Measurements from ENCODE around the gene RANBP9.

DNA sequence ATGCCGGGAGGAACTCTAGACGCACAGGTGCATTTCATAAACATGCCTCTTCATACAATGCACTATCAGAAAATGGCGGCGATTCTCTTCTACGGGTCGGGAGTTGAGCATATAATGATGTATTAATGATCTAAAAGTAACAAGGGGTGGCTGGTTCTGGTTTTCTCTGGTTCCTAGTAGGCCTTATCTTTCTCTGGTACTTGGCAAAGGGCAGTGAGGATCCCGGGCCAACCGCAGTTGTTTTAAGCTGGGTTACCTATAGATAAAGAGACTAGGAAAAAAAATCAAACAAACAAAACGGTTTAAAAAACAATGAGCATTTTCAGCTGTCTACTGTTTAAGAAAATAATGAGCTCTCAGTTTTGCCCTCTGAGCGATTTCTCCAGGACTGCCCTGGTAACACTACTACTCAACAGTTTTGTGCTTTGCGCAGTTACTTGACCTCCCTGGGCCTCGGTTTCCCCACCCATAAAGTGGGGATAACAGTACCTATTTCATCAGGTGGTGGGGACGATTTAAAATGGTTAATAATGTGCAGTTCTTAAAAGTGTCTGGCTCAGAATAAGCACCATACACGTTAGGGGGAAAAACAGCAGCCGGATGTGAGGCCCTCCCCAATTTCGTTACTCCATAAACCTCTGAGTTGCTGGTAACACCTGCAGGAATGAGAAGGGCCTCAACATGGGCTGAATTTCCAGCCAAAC is 138.5 kb downstream of the RANBP9 start:
- TF ChIP-seq CTCF (IDR thresholded peaks at IDR 0.05; ENCODE audit: extremely low read depth in 1 of 2, insufficient read depth in 1 of 2, low read depth in 1 of 2, low read length in 2 of 2) (no peak), POLR2A (IDR thresholded peaks at IDR 0.05; ENCODE audit: low read depth, low read length) (no peak), EZH2 (IDR thresholded peaks at IDR 0.05; ENCODE audit: borderline replicate concordance, low read depth, low read length, severe bottlenecking) (no peak), POLR2AphosphoS5 (IDR thresholded peaks at IDR 0.05; ENCODE audit: insufficient read depth, low read depth, low read length) (no peak), MYC (IDR thresholded peaks at IDR 0.05; ENCODE audit: low read depth, low read length) (no peak), JUN (IDR thresholded peaks at IDR 0.05; ENCODE audit: borderline replicate concordance, insufficient read depth, insufficient read length, low read depth) (no peak), GATA2 (IDR thresholded peaks at IDR 0.05; ENCODE audit: insufficient read depth, insufficient read length, low read depth, low read length) (no peak)
- TF ChIP-seq, protein P1, sequence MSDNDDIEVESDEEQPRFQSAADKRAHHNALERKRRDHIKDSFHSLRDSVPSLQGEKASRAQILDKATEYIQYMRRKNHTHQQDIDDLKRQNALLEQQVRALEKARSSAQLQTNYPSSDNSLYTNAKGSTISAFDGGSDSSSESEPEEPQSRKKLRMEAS (IDR thresholded peaks at IDR 0.05; ENCODE audit: insufficient read depth, insufficient read length), result no peak

Measured in endothelial cell of umbilical vein (primary cell).